ENCODE data around the gene PRR18. TPM values are rescaled to one million over a fixed set of nuclear protein-coding genes. Genes with fewer than 3 reads are reported as not detected.

Gene PRR18
- total RNA-seq, 1 donor from 2014 or later, result 0.14 TPM

DNA sequence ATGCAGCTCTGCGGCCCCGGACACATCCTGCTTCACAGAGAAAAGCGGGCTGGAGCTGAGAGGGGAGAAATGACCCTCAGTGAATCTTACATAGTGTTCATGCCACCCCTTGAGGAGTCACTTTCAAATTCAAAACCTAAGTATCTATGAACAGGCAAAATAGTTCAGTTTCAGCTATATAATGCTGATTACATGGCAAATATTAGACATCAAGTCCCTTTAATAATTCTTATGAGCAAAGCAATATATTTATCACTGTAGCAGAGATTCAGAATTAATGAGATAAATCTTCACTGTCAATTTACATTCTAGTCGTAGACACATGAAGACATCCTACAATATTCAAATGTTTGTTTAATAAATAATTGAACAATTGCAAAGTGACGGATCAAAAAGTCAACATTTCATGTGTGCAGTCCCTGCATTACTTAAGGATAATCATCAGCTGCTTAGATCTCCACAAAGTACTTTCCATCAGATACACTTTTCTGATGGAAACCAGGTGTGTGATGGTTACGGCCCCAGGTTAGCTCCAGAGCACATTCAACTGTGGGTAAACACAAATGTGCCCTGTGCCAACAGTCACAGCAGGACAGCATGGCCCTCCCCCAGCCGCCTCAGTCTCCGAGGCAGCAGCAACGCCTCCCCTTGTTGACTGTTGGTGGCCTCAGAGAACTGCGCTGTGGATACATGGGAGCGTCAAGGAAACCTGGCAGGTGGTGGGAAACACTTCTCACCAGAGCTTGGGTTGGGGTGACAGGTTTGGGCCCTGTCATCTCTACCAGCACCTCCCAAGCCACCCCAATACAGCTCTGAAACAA, 787 bp upstream of the PRR18 start:
- H3K27me3 Mint-ChIP-seq (ENCODE audit: low read depth), result peaks cover 48% of the 10 kb centered on the region
- DNase-seq (ENCODE audit: low spot score), result no peak
- H3K36me3 Mint-ChIP-seq (ENCODE audit: low read depth), result no peaks in the 10 kb centered on the region
- no peak overlapping the region for H3K27ac Mint-ChIP-seq
- no peak overlapping the region for H3K4me3 Mint-ChIP-seq (ENCODE audit: low read depth)
- intact Hi-C loops (cut with micrococcal nuclease), result no loop called here
- no peaks in the 10 kb centered on the region for H3K4me1 Mint-ChIP-seq (ENCODE audit: low read depth)
- H3K9me3 Mint-ChIP-seq, result no peaks in the 10 kb centered on the region

DNA sequence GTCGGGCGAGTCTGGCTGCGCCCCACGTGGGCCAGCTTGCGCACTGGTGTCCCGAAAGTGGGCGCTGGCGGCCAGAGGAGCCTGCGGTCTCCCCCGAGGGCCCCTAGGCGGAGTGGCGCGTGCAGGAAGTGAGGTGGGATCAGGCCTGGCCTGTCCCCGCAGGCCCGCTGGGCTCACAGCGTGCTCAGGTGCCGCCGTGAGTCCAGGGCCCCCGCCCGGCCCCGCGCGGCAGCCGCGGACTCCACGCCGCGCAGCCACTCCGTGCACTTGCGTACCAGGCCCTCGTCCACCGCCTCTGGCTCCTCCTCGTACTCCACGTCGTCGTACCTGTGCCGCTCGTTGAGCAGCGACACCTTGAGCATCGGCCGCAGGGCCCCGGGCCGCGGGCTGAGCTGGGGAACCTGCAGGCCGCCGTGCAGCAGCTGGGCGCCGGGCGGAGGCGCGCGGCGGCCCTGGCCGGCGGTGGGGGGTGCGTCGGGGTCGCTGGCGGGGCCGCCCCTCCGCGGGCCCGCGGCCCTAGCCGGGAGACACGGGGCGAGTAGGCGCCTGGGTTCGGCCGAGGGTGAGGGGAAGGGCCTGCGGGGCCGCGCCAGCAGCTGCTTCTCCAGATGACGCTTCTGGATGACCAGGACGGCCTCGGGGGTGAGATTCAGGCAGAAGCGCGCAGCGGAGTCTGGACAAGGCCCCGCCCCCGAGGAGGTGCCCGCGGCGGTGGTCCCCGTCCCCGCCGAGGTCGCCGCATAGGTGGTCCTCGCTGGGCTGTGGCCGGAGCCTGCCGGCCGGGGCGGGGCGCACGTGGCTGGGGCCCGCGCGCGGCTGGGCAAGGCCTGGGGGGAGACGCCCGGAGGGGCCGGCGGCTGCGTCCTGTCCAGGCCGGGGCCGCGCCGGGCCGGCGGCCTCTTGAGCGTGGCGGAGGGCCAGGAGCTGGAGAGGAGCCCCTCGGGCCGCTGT, 835 bp downstream of the PRR18 start:
- Mint-ChIP-seq H3K36me3 (ENCODE audit: low read depth) (no peaks in the 10 kb centered on the region), H3K4me3 (ENCODE audit: low read depth) (peak overlapping the region; percentile 17), H3K9me3 (no peaks in the 10 kb centered on the region), H3K27ac (no peak overlapping the region), H3K27me3 (ENCODE audit: low read depth) (peaks cover 56% of the 10 kb centered on the region), H3K4me1 (ENCODE audit: low read depth) (no peaks in the 10 kb centered on the region)
- intact Hi-C loops (cut with micrococcal nuclease), result no loop called here
- DNase-seq (ENCODE audit: low spot score), result no peak

DNA sequence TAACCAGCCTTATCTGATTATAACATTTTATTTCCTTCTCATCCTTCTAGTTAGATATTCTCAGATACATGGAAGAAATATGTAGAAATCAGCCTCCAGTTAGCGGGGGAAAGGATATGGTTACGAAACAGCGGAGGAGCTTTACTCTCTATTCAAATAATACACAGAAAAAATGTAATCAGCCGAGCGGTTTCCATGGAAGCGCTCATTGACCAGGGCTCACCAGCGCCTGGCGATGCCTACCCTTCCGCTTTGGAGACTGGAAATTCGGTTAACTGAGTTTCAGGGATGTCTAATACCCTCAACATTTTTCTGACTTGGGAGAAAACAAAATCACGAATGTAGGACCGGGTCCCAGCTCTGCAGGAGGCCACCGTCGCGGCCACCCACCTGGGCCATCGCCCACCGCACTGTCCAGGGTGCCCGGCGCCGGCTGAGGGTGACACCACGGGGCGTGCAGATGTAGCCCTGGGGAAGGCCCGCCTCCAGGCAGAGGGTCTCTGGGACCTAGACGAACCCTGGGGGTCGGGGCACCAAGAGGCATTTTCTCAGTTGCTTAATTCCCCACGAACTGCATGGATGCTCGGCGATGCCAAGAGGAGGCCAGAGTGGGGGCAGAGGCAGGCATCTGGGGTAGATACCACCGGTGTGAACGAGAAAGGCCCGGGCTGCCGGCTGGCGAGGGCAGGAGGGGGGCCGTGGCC, 1.7 kb downstream of the PRR18 start:
- Mint-ChIP-seq H3K27me3 (ENCODE audit: low read depth) (peaks cover 56% of the 10 kb centered on the region), H3K36me3 (ENCODE audit: low read depth) (no peaks in the 10 kb centered on the region)
- no peak for DNase-seq (ENCODE audit: low spot score)

DNA sequence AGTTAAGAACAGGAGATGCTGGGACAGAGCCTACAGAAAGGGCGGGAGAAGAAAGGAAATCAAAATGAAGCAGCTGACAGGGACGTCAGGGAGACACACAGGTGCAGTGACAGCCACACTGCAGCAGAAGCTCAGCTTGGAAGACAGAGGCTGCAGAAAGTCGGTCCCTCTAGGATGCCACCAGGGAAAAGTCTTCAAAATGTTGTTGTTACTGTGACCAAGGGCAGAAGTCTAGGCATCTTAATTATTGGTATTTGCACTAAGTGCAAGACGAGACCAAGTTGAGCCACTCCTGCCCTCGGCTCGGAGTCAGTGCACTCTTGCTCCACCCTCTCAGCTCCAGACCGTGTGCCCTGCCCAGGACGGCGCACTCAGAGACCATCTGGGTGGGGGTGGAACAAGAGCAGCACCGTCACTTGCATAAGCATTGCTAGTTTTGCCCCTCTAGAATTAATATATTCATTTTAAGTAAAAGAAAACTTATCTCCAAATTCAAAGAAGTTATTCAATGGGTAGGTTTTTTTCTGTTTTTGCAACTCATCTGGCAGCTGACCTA, 2.6 kb downstream of the PRR18 start:
- no peak for DNase-seq (ENCODE audit: low spot score)
- Mint-ChIP-seq H3K27ac (no peak overlapping the region), H3K9me3 (no peaks in the 10 kb centered on the region), H3K4me1 (ENCODE audit: low read depth) (no peaks in the 10 kb centered on the region), H3K36me3 (ENCODE audit: low read depth) (no peaks in the 10 kb centered on the region), H3K27me3 (ENCODE audit: low read depth) (peaks cover 58% of the 10 kb centered on the region), H3K4me3 (ENCODE audit: low read depth) (no peak overlapping the region)
- intact Hi-C loops (cut with micrococcal nuclease), result no loop called here

More for the DNA sequence above, 1.7 kb downstream of the PRR18 start:
- Mint-ChIP-seq H3K27ac (no peak overlapping the region), H3K9me3 (no peaks in the 10 kb centered on the region), H3K4me3 (ENCODE audit: low read depth) (no peak overlapping the region), H3K4me1 (ENCODE audit: low read depth) (no peaks in the 10 kb centered on the region)
- intact Hi-C loops (cut with micrococcal nuclease), result no loop called here

DNA sequence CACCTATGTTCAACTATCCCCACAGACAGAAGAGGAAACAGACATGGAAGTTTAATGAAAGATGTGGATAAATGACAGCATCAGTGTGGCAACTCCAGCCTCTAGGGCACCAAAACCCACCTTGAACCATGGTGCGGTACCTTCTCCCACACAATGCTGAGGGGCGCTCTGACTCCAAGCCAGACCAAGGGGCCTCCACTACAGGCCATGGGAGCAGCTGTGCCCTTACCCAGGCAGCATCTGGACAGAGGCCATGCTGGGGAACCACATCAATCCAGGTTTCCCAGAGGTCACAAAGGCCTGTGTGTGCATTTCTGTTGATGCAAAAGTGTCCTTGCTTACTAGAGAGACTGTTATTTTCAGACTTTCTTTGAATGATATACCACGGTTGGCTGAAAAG, 4.1 kb downstream of the PRR18 start:
- H3K27ac Mint-ChIP-seq, result no peak overlapping the region
- no peaks in the 10 kb centered on the region for H3K4me1 Mint-ChIP-seq (ENCODE audit: low read depth)
- intact Hi-C loops (cut with micrococcal nuclease), result no loop called here
- H3K36me3 Mint-ChIP-seq (ENCODE audit: low read depth), result no peaks in the 10 kb centered on the region
- no peak for DNase-seq (ENCODE audit: low spot score)
- peaks cover 44% of the 10 kb centered on the region for H3K27me3 Mint-ChIP-seq (ENCODE audit: low read depth)
- H3K9me3 Mint-ChIP-seq, result no peaks in the 10 kb centered on the region
- no peak overlapping the region for H3K4me3 Mint-ChIP-seq (ENCODE audit: low read depth)

DNA sequence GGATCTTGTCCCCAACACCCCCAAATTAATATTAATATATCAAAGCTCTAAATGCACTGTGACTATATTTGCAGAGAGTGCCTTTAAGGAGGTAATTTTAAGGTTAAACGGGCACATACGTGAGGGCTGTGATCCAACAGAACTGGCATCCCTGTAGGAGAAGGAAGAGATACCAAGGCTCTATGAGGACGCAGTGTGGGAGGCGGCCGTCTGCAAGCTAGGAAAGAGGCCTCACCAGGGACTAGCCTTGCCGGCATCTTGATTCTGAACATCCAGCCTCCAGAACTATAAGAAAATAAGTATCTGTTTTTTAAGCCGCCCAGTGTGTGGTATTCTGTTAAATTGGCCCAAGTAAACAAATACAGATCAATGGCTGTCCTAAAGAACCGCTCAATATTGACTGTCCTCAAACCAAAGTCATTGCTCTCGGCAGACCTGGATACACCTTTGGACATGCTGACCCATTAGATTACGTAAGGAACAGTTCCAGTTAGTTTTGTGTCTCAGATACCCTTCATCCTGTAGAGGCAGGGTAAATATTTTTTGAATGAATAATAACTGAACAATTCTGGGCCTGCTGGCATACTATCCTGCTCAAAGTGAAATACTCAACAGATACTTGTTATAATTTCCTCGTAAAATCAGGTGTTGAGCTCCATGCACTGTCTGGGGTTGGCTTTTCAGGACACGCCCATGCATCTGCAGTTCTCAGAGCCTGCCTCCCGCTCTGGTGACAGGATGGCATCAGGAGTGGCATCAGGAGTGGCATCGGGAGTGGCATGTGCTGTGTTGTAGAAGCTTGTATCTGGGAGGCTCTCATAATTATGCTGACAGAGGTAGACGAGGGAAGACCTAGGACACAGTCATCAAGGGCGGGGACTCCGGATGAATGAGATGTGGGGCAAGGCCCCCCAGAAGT, 6.3 kb downstream of the PRR18 start:
- Mint-ChIP-seq H3K4me1 (ENCODE audit: low read depth) (no peaks in the 10 kb centered on the region), H3K9me3 (no peaks in the 10 kb centered on the region), H3K27me3 (ENCODE audit: low read depth) (peaks cover 44% of the 10 kb centered on the region), H3K27ac (no peak overlapping the region), H3K4me3 (ENCODE audit: low read depth) (no peak overlapping the region), H3K36me3 (ENCODE audit: low read depth) (no peaks in the 10 kb centered on the region)
- no peak for DNase-seq (ENCODE audit: low spot score)
- intact Hi-C loops (cut with micrococcal nuclease), result no loop called here

DNA sequence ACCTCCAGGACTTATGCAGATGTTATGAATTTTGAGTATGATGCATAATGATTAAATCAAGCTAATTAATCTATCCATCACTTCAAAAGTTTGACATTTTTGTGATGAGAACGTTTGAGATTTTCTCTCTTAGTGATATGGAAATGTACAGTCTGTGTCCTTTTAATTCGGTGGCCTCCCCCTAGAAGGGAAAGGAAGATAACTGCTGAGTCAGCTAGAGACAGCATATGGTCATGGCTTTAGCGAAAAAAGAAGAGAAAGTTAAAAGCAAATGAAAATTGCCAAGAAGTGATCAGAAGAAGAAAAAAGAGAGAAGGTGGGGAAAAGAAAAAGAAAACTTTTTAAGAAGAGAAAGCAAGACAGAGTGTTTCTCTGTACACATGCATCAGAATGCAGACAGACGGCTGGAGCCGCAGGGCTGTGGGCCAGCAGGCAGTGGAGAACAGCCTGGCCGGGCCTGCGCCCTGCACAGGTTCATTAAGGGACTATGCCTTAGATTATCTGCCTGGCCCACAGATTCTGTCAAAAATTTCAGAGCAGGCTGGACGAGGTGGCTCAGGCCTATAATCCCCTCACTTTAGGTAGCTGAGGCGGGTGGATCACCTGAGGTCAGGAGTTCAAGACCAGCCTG, 7.7 kb downstream of the PRR18 start:
- Mint-ChIP-seq H3K4me1 (ENCODE audit: low read depth) (no peaks in the 10 kb centered on the region), H3K36me3 (ENCODE audit: low read depth) (no peaks in the 10 kb centered on the region), H3K27me3 (ENCODE audit: low read depth) (peaks cover 36% of the 10 kb centered on the region), H3K4me3 (ENCODE audit: low read depth) (no peak overlapping the region), H3K9me3 (no peaks in the 10 kb centered on the region), H3K27ac (no peak overlapping the region)
- intact Hi-C loops (cut with micrococcal nuclease), result no loop called here
- DNase-seq (ENCODE audit: low spot score), result no peak

DNA sequence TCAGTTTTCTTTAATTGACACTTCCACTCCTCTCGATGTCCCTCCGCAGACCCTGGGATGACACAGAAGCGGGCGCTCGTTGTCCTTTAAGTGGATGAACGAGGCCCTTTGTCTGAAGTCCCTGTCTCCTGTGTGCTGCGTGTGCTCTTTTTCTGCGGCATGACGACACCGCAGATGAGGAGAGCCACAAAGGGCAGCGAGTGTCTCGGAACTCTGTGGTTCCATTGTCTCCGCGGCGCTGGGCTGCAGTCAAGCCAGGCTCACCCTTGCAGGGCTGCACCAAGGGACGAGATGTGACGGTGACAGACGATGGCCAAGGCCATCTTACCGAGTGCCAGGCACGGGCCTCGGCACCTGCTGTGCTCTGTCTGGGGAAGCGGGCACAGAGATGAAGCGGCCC, 10.6 kb downstream of the PRR18 start:
- Mint-ChIP-seq H3K27ac (no peak overlapping the region), H3K27me3 (ENCODE audit: low read depth) (peaks cover 32% of the 10 kb centered on the region), H3K36me3 (ENCODE audit: low read depth) (no peaks in the 10 kb centered on the region), H3K4me1 (ENCODE audit: low read depth) (no peaks in the 10 kb centered on the region), H3K4me3 (ENCODE audit: low read depth) (no peak overlapping the region), H3K9me3 (no peaks in the 10 kb centered on the region)
- DNase-seq (ENCODE audit: low spot score), result no peak
- intact Hi-C loops (cut with micrococcal nuclease), result no loop called here

DNA sequence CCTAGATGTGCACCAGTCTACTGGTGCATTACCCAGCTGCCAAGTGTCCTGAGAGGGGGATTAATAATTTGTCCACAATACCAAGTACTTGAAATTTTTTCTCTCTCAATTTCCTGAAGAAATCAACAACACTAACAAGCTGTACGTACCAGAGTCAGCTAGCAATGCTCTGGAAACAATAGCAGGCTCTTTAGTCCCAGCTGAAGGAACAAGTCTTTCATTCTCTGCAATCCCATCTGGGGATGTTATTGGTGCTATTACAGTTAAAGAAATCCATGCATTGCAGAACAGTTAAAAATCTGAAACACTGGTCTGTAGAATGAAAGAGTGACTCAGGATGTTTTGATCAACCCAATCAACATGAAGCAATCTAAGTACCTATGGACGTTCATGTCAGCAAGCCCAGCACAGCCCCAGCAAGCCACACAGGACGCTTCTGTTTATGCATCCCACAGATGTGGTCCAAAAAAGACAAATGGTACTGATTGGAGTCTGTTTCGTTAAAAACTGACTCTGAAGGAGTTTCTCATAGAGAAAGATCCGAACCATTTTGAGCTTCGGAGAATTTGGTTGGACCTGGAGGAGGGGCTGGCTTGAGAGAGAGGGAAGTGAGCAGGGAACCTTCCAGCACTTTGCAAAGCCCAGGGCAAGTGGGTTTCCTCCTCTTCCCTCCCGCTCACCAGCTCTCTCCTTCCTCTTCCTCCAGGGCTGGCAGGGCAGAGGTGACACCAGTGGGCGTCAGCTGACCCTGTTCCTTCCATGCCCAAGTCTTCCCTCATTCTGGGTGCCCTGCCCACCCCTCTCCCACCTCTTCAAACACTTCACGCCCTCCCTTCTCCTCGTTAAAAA, 11.9 kb downstream of the PRR18 start:
- Mint-ChIP-seq H3K27ac (no peak overlapping the region), H3K9me3 (no peaks in the 10 kb centered on the region), H3K4me3 (ENCODE audit: low read depth) (no peak overlapping the region), H3K36me3 (ENCODE audit: low read depth) (no peaks in the 10 kb centered on the region), H3K4me1 (ENCODE audit: low read depth) (no peaks in the 10 kb centered on the region), H3K27me3 (ENCODE audit: low read depth) (peaks cover 37% of the 10 kb centered on the region)
- DNase-seq (ENCODE audit: low spot score), result no peak
- intact Hi-C loops (cut with micrococcal nuclease), result no loop called here

DNA sequence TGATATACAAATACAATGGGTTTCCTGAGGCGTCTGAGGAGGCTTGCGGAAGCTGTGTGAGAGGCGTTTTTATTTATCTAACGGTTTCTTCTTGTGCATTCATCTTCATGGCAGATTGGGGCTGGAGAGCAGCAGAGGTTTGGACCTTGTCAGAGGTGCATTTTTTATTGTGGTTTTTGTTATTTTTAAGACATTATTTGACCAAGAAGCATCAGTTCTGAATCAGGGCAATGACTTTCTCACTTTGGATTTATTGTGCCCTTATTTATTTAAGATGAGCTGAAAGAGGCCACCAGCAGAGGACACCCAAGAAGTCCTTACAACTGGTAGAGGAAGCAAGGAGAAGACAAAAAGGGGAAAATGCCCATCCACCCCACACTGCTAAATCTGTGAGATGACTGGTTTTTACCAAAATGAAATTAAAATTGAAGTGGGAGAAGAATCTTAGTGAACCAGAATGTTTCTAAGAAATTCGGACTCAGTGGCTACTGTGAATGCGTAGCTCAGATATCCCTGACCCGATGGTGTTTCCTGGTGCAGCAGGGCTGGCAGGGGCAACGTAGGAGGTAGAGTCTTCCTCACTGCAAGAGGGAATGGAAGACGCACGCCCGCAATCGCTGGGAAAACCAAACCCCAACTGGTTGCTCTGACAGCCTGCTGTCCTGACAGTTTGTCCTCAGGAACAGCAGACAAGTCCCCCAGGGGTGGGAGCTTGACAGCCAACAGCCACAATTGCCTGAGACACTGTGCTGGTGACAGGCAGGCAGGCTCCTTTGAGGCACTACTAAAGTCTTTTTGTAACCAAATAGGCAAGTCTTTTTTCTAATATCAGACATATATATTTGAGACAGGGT, 14.2 kb downstream of the PRR18 start:
- Mint-ChIP-seq H3K36me3 (ENCODE audit: low read depth) (no peaks in the 10 kb centered on the region), H3K9me3 (no peaks in the 10 kb centered on the region), H3K4me3 (ENCODE audit: low read depth) (no peak overlapping the region), H3K4me1 (ENCODE audit: low read depth) (no peaks in the 10 kb centered on the region), H3K27ac (no peak overlapping the region), H3K27me3 (ENCODE audit: low read depth) (peaks cover 39% of the 10 kb centered on the region)
- DNase-seq (ENCODE audit: low spot score), result no peak
- intact Hi-C loops (cut with micrococcal nuclease), result no loop called here

All from activated T-helper 2 cell treated with anti-CD3 and anti-CD28 coated beads, Interferon-gamma antibody, Interleukin-2, Interleukin-4, amounts not matched to agents 10 μg/mL and 5 μg/mL and 100 μg/mL, durations not matched to agents 14 hours and 24 hours and 36 hours (primary cell).